Activated CD4-positive, alpha-beta memory T cell treated with anti-CD3 and anti-CD28 coated beads for 36 hours (primary cell): Measurements from ENCODE around the gene MAN2B1. TPM values are rescaled to one million over a fixed set of nuclear protein-coding genes. Genes with fewer than 3 reads are reported as not detected.
"Not testable (repeated sequence)": the region's sequence is repeated elsewhere in the genome, so short reads cannot be mapped to it uniquely, and the experiment has no call there.

Experiments used
- CTCF ChIA-PET: fragments of 350-600 bp; sonication (Branson Sonifier 250); formaldehyde crosslinking; loops from one replicate; lab custom pipeline; 2021; ENCODE audit warnings: antibody characterized with exemption, inconsistent platforms; lab: Charles Lee
- POLR2A ChIA-PET: fragments of 350-600 bp; sonication (Branson Sonifier 250); formaldehyde crosslinking; loops from one replicate; lab custom pipeline; 2021; ENCODE audit warnings: antibody characterized with exemption; lab: Charles Lee
- DNase-seq: peaks from one replicate; pipeline ENCODE4 v3.0.0-alpha.2; 2020
- H3K27ac Mint-ChIP-seq: one replicate; pipeline ENCODE4 v1.8.0; 2021; ENCODE audit warnings: mixed read lengths
- H3K27me3 Mint-ChIP-seq: one replicate; pipeline ENCODE4 v1.8.0; 2021; ENCODE audit warnings: mixed read lengths
- H3K36me3 Mint-ChIP-seq: one replicate; pipeline ENCODE4 v1.8.0; 2021; ENCODE audit warnings: mixed read lengths
- H3K4me1 Mint-ChIP-seq: one replicate; pipeline ENCODE4 v1.8.0; 2021; ENCODE audit warnings: low read depth, mixed read lengths
- H3K4me3 Mint-ChIP-seq: one replicate; pipeline ENCODE4 v1.8.0; 2021; ENCODE audit warnings: mild to moderate bottlenecking, mixed read lengths
- H3K9me3 Mint-ChIP-seq: one replicate; pipeline ENCODE4 v1.8.0; 2021; ENCODE audit warnings: mixed read lengths
- intact Hi-C: fragments of 100-400 bp; cut with micrococcal nuclease; formaldehyde crosslinking; loops from one replicate; pipeline ENCODE4 v1.15.1; 2023
- total RNA-seq, 2 experiments: library from RNA; stranded (reverse); gene quantifications; one replicate each; pipeline ENCODE4 v1.2.3, GENCODE V29; 2021

Gene MAN2B1
- total RNA-seq = 100 to 1,000 TPM; 123 to 127 TPM

DNA sequence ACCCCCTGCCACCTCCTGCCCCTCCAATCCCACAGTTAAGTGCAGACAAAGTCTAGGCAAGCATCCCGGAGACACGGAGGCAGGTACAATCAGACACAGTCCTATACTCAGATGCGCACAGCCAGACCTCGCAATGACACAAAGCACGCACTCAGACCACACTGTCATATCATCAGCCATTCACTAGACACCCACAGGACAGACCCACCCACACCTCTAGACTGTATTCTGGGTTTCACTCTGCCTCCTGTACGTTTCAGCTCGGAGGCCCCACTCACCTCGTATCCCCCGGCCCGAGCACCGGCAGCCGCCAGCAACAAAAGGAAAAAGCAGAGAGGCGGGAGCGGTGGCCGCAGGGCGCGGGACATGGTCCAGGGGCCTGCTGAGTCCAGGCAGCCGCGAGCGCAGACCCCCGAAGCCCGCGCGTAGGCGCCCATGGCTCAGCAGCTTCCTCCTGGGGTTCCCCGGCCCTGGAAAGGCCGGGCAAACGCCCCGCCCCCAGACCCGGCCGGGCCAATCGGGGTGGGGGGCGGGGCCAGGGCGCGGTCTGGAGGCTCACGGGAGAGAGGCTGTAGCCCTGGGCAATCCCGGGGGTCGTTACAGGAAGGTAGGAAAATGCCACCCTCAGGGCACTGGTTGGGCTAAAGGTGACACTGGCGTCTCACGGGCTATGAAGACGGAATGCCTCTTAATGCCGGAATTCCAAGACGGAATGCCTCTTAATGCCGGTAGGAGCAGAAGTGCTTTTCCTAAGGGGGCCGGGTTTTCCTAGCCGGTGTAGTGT, at the start of gene MAN2B1, which contains the start of gene WDR83:
TSS of gene MAN2B1 (minus strand) at position 478 of the 784 bp plus-strand sequence. CDS start at position 437, 41 bp downstream.
TSS of gene WDR83 (plus strand) at position 543 of the 784 bp plus-strand sequence. CDS start 2,984 bp downstream, outside the sequence.
- H3K9me3 Mint-ChIP-seq = no peaks in the 10 kb centered on the region
- peaks cover 47% of the 10 kb centered on the region for H3K4me1 Mint-ChIP-seq
- H3K4me3 Mint-ChIP-seq = peak within 1 kb of the TSS; percentile 87
- ChIA-PET POLR2A (interaction anchor here (1.0 to 2.1 kb wide), 7 partner anchors 10 to 125 kb away, joined by 3 to 9 read pairs (median 5); partner anchors contain the start of genes DHPS, JUNB, ZNF490 and ZNF791), CTCF (interaction anchor here (1.3 to 2.2 kb wide), 3 partner anchors 10 to 103 kb away, joined by 4 to 18 read pairs (median 10); no protein-coding TSS in a partner anchor)
- intact Hi-C loops = loop anchor here (1.0 kb wide), 1 partner anchor 26 kb away; no protein-coding TSS in a partner anchor
- no peaks in the 10 kb centered on the region for H3K27me3 Mint-ChIP-seq
- peaks cover 24% of the 10 kb centered on the region for H3K36me3 Mint-ChIP-seq
- H3K27ac Mint-ChIP-seq = peak within 1 kb of the TSS; percentile 87
- DNase-seq = peak; percentile 87

GRCh38 chr19:12715929-12716328, 49.4 kb upstream of the MAN2B1 start:
- Mint-ChIP-seq H3K4me3 (no peak overlapping the region), H3K4me1 (peaks cover 17% of the 10 kb centered on the region), H3K27me3 (no peaks in the 10 kb centered on the region), H3K9me3 (no peaks in the 10 kb centered on the region), H3K27ac (no peak overlapping the region), H3K36me3 (peaks cover 48% of the 10 kb centered on the region)
- intact Hi-C loops = no loop called here
- no peak for DNase-seq
- CTCF ChIA-PET = interaction anchor here (1.8 to 5.8 kb wide), 2 partner anchors 18 to 43 kb away, joined by 7 to 60 read pairs; no protein-coding TSS in a partner anchor
- POLR2A ChIA-PET = interaction anchor here (1.0 kb wide), 1 partner anchor 8 kb away, joined by 3 read pairs; the partner anchor contains the start of gene TNPO2

DNA sequence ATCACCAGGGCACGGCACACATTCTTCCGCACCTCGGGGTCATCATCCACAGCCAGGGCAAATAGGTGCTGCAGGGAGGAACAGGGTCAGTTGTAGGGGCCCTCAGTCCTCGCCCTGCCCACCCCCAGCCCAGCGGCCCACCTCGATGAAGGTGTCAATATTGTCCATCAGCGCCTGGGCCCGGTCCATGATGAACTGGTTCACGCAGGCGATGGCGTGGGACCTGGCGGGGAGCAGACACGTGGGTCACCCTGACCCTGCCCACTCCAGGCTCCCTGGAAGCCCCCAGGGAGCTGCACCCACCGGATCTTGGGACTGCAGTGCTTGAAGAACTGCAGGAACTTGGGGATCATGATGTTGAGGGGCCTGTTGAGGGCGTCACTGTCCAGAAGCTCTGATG, 48.6 kb upstream of the MAN2B1 start:
- CTCF ChIA-PET = interaction anchor here (5.8 kb wide), 1 partner anchor 44 kb away, joined by 60 read pairs; no protein-coding TSS in a partner anchor

DNA sequence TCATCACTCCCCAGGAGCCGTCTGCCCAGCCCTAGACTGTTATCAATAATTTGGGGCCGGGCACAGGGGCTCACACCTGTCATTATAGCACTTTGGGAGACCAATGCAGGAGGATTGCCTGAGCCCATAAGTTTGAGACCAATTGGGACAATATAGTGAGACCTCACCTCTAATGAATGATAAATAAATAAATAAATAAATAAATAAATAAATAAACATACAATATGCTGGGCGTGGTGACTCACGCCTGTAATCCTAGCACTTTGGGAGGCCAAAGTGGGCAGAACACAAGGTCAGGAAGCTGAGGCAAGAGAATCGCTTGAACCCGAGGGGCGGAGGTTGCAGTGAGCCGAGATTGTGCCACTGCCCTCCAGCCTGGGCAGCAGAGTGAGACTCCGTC, 46.8 kb upstream of the MAN2B1 start:
- DNase-seq, H3K9me3 Mint-ChIP-seq, H3K4me3 Mint-ChIP-seq, H3K27ac Mint-ChIP-seq, CTCF ChIA-PET, POLR2A ChIA-PET, H3K27me3 Mint-ChIP-seq, H3K4me1 Mint-ChIP-seq, intact Hi-C loops: not testable (repeated sequence)
- H3K36me3 Mint-ChIP-seq = peaks cover 41% of the 10 kb centered on the region

More for the DNA sequence above, 48.6 kb upstream of the MAN2B1 start:
- H3K9me3 Mint-ChIP-seq = no peaks in the 10 kb centered on the region
- H3K27me3 Mint-ChIP-seq = no peaks in the 10 kb centered on the region
- H3K36me3 Mint-ChIP-seq = peaks cover 50% of the 10 kb centered on the region
- peaks cover 10% of the 10 kb centered on the region for H3K4me1 Mint-ChIP-seq
- H3K4me3 Mint-ChIP-seq = no peak overlapping the region
- intact Hi-C loops = no loop called here
- POLR2A ChIA-PET = interaction anchor here (1.0 kb wide), 1 partner anchor 9 kb away, joined by 3 read pairs; the partner anchor contains the start of gene TNPO2
- DNase-seq = no peak
- no peak overlapping the region for H3K27ac Mint-ChIP-seq

- peaks cover 43% of the 10 kb centered on the region for H3K36me3 Mint-ChIP-seq
- H3K9me3 Mint-ChIP-seq, H3K27ac Mint-ChIP-seq, H3K27me3 Mint-ChIP-seq, intact Hi-C loops, CTCF ChIA-PET, H3K4me3 Mint-ChIP-seq, H3K4me1 Mint-ChIP-seq, POLR2A ChIA-PET: not testable (repeated sequence)
- peak; percentile 40 for DNase-seq
Observed at GRCh38 chr19:12712077-12712476, 45.5 kb upstream of the MAN2B1 start.

DNA sequence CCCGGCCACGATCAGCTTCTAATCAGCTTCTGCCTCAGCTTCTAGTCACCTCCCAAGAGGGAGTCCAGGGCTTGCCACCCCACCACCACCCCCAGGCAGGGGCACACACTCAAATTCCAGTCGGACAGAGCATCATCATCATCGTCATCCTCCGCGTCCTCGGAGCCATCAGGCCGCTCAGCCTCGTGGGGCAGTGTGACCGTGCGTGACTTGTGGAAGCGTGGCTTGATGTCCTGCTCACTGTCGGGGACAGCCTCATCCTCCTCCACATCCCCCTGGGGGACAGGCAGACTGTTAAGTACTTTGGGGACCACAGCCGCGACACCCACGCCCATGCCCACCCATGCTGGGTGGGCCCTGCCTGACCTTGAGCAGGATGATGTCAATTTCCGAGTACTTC, 44.6 kb upstream of the MAN2B1 start:
- POLR2A ChIA-PET = no interaction called here

DNA sequence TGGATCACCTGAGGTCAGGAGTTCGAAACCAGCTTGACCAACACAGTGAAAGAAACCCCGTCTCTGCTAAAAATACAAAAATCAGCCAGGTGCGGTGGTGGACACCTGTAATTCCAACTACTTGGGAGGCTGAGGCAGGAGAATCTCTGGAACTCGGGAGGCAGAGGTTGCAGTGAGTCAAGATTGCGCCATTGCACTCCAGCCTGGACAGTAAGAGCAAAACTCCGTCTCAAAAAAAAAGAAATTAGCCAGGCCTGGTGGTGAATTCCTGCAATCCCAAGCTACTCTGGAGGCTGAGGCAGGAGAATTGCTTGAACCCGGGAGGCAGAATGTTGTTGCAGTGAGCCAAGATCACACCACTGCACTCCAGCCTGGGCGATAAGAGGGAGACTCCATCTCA, 42.1 kb upstream of the MAN2B1 start:
- DNase-seq = no peak
- no peaks in the 10 kb centered on the region for H3K4me1 Mint-ChIP-seq
- H3K4me3 Mint-ChIP-seq = no peak overlapping the region
- intact Hi-C loops = no loop called here
- CTCF ChIA-PET = interaction anchor here (0.6 to 1.0 kb wide), 2 partner anchors 15 to 88 kb away, joined by 3 read pairs; no protein-coding TSS in a partner anchor
- H3K27me3 Mint-ChIP-seq = no peaks in the 10 kb centered on the region
- no peak overlapping the region for H3K27ac Mint-ChIP-seq
- H3K9me3 Mint-ChIP-seq = no peaks in the 10 kb centered on the region
- peaks cover 50% of the 10 kb centered on the region for H3K36me3 Mint-ChIP-seq
- POLR2A ChIA-PET = interaction anchor here (0.6 kb wide), 1 partner anchor 26 kb away, joined by 3 read pairs; no protein-coding TSS in a partner anchor

More for the DNA sequence above, 44.6 kb upstream of the MAN2B1 start:
- no peaks in the 10 kb centered on the region for H3K4me1 Mint-ChIP-seq
- intact Hi-C loops = no loop called here
- peaks cover 47% of the 10 kb centered on the region for H3K36me3 Mint-ChIP-seq
- CTCF ChIA-PET = interaction anchor here (1.4 kb wide), 1 partner anchor 47 kb away, joined by 4 read pairs; no protein-coding TSS in a partner anchor
- no peak for DNase-seq
- H3K27me3 Mint-ChIP-seq = no peaks in the 10 kb centered on the region
- H3K4me3 Mint-ChIP-seq = no peak overlapping the region
- H3K27ac Mint-ChIP-seq = no peak overlapping the region
- H3K9me3 Mint-ChIP-seq = no peaks in the 10 kb centered on the region

GRCh38 chr19:12706332-12706718, 39.8 kb upstream of the MAN2B1 start:
- H3K27ac Mint-ChIP-seq = no peak overlapping the region
- no peak for DNase-seq
- H3K36me3 Mint-ChIP-seq = peaks cover 51% of the 10 kb centered on the region
- H3K27me3 Mint-ChIP-seq = no peaks in the 10 kb centered on the region
- intact Hi-C loops = no loop called here
- no peak overlapping the region for H3K4me3 Mint-ChIP-seq
- POLR2A ChIA-PET = interaction anchor here (0.6 kb wide), 1 partner anchor 16 kb away, joined by 3 read pairs; no protein-coding TSS in a partner anchor
- H3K4me1 Mint-ChIP-seq = no peaks in the 10 kb centered on the region
- no peaks in the 10 kb centered on the region for H3K9me3 Mint-ChIP-seq
- CTCF ChIA-PET = no interaction called here

GRCh38 chr19:12705654-12706331, 39.3 kb upstream of the MAN2B1 start:
- POLR2A ChIA-PET = no interaction called here

GRCh38 chr19:12705169-12705568, 38.6 kb upstream of the MAN2B1 start:
- H3K9me3 Mint-ChIP-seq = no peaks in the 10 kb centered on the region
- ChIA-PET POLR2A (no interaction called here), CTCF (no interaction called here)
- intact Hi-C loops = no loop called here
- H3K4me1 Mint-ChIP-seq = no peaks in the 10 kb centered on the region
- H3K4me3 Mint-ChIP-seq = no peak overlapping the region
- peaks cover 48% of the 10 kb centered on the region for H3K36me3 Mint-ChIP-seq
- H3K27me3 Mint-ChIP-seq = no peaks in the 10 kb centered on the region
- H3K27ac Mint-ChIP-seq = no peak overlapping the region
- no peak for DNase-seq

More at GRCh38 chr19:12705654-12706331, 39.3 kb upstream of the MAN2B1 start:
- DNase-seq = no peak
- CTCF ChIA-PET = no interaction called here
- intact Hi-C loops = no loop called here
- H3K4me1 Mint-ChIP-seq = no peaks in the 10 kb centered on the region
- H3K27ac Mint-ChIP-seq = no peak overlapping the region
- H3K36me3 Mint-ChIP-seq = peaks cover 52% of the 10 kb centered on the region
- no peaks in the 10 kb centered on the region for H3K9me3 Mint-ChIP-seq
- no peaks in the 10 kb centered on the region for H3K27me3 Mint-ChIP-seq
- no peak overlapping the region for H3K4me3 Mint-ChIP-seq

- H3K36me3 Mint-ChIP-seq = peaks cover 44% of the 10 kb centered on the region
- ChIA-PET POLR2A (no interaction called here), CTCF (interaction anchor here (0.9 kb wide), 1 partner anchor 57 kb away, joined by 3 read pairs; no protein-coding TSS in a partner anchor)
- no peaks in the 10 kb centered on the region for H3K27me3 Mint-ChIP-seq
- DNase-seq = peak; percentile 17
- no peak overlapping the region for H3K4me3 Mint-ChIP-seq
- H3K9me3 Mint-ChIP-seq = no peaks in the 10 kb centered on the region
- peaks cover 2% of the 10 kb centered on the region for H3K4me1 Mint-ChIP-seq
- intact Hi-C loops = no loop called here
- H3K27ac Mint-ChIP-seq = no peak overlapping the region
Observed at GRCh38 chr19:12703046-12703445, 36.5 kb upstream of the MAN2B1 start.
